ENCODE data around the gene ZNF467. TPM values are rescaled to one million over a fixed set of nuclear protein-coding genes. Genes with fewer than 3 reads are reported as not detected.

ZNF467 gene
- total RNA-seq, 1 experiment from 2014 or later: 3.5 TPM

DNA sequence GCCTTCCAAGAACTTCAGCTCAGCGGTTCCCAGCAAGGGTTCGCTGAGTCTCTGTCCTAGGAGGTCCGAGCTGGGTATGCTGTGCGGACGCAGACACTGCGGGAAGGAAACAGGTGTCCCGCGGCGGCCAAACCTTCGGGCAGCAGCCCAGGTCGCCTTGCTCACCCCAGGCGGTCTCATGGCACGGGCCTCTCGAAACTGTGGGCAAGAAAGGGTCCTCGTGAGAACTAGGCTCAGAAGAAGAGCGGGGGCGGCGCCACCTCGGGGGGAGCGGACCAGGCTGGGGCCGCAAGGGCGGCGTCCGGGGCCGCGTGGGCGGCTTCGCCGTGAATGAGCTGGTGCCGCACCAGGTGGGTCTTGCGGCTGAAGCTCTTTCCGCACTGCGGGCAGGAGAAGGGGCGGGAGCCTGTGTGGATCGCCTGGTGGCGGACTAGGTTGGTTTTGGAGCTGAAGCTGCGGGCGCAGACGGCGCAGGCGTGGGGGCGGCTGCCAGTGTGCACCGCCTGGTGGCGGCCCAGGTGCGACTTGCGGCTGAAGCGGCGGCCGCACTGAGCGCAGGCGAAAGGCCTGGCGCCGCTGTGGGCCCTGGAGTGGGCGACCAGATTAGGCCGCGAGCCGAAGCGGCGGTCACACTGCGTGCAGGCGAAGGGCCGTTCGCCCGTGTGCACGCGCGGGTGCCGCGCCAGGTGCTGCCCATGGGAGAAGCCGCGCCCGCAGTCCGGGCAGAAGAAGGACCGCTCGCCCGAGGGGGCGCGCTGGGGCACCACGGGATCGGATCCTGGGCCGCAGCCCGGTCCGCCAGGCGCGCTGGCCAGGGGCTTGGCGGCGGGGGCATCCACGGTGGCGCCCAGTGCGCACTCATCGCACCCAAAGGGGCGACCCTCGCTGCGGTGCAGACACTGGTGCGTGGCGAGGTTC, 8.6 kb downstream of the ZNF467 start:
- DNase-seq (ENCODE audit: low spot score): no peak
- Histone ChIP-seq H3K36me3 (ENCODE audit: insufficient read depth, low read length, poor library complexity, severe bottlenecking) (peaks cover 3% of the 10 kb centered on the region), H3K27ac (ENCODE audit: low read depth, low read length, poor library complexity, severe bottlenecking) (no peak overlapping the region), H3K4me1 (ENCODE audit: insufficient read depth, low read length, poor library complexity, severe bottlenecking) (no peaks in the 10 kb centered on the region), H3K27me3 (replicated peaks; ENCODE audit: insufficient read depth, low read depth, low read length, poor library complexity) (no peaks in the 10 kb centered on the region), H3K4me3 (ENCODE audit: low read depth, low read length, poor library complexity, severe bottlenecking) (no peak overlapping the region), H3K9me3 (ENCODE audit: low read depth, low read length, poor library complexity, severe bottlenecking) (no peaks in the 10 kb centered on the region)
- no TSS peak for BruUV-seq (replicated peaks)
- no peak for TF ChIP-seq EZH2 (IDR thresholded peaks at IDR 0.05; ENCODE audit: borderline replicate concordance, low read depth, low read length, poor library complexity, severe bottlenecking)
- TF ChIP-seq, protein P1, sequence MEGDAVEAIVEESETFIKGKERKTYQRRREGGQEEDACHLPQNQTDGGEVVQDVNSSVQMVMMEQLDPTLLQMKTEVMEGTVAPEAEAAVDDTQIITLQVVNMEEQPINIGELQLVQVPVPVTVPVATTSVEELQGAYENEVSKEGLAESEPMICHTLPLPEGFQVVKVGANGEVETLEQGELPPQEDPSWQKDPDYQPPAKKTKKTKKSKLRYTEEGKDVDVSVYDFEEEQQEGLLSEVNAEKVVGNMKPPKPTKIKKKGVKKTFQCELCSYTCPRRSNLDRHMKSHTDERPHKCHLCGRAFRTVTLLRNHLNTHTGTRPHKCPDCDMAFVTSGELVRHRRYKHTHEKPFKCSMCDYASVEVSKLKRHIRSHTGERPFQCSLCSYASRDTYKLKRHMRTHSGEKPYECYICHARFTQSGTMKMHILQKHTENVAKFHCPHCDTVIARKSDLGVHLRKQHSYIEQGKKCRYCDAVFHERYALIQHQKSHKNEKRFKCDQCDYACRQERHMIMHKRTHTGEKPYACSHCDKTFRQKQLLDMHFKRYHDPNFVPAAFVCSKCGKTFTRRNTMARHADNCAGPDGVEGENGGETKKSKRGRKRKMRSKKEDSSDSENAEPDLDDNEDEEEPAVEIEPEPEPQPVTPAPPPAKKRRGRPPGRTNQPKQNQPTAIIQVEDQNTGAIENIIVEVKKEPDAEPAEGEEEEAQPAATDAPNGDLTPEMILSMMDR (conservative IDR thresholded peaks at IDR 0.05; ENCODE audit: low read depth, low read length): no peak
- intact Hi-C loops (cut with micrococcal nuclease; ENCODE audit: unreplicated experiment): no loop called here
- ChIA-PET POLR2A (ENCODE audit: low non-redundant PET) (no interaction called here), CTCF (no interaction called here)

- no peak overlapping the region for H3K4me3 ChIP-seq (ENCODE audit: low read depth, low read length, poor library complexity, severe bottlenecking)
- H3K4me1 ChIP-seq (ENCODE audit: insufficient read depth, low read length, poor library complexity, severe bottlenecking): no peaks in the 10 kb centered on the region
- no peaks in the 10 kb centered on the region for H3K27me3 ChIP-seq (replicated peaks; ENCODE audit: insufficient read depth, low read depth, low read length, poor library complexity)
- ChIA-PET POLR2A (ENCODE audit: low non-redundant PET) (no interaction called here), CTCF (no interaction called here)
- intact Hi-C loops (cut with micrococcal nuclease; ENCODE audit: unreplicated experiment): no loop called here
- DNase-seq (ENCODE audit: low spot score): no peak
- no peaks in the 10 kb centered on the region for H3K9me3 ChIP-seq (ENCODE audit: low read depth, low read length, poor library complexity, severe bottlenecking)
- TF ChIP-seq, protein P1 (conservative IDR thresholded peaks at IDR 0.05; ENCODE audit: low read depth, low read length): no peak
- peaks cover under 1% of the 10 kb centered on the region for H3K36me3 ChIP-seq (ENCODE audit: insufficient read depth, low read length, poor library complexity, severe bottlenecking)
- no peak overlapping the region for H3K27ac ChIP-seq (ENCODE audit: low read depth, low read length, poor library complexity, severe bottlenecking)
- BruUV-seq (replicated peaks): no TSS peak
These were observed 9.7 kb downstream of the ZNF467 start for GRCh38 chr7:149763563-149764240.

- CTCF ChIA-PET: interaction anchor here (0.6 kb wide), 1 partner anchor 341 kb away, joined by 4 read pairs; no protein-coding TSS in a partner anchor
These were observed 10.8 kb downstream of the ZNF467 start for GRCh38 chr7:149762610-149763009.

More at GRCh38 chr7:149762610-149763009, 10.8 kb downstream of the ZNF467 start:
- intact Hi-C loops (cut with micrococcal nuclease; ENCODE audit: unreplicated experiment): no loop called here
- H3K36me3 ChIP-seq (ENCODE audit: insufficient read depth, low read length, poor library complexity, severe bottlenecking): no peaks in the 10 kb centered on the region
- H3K27me3 ChIP-seq (replicated peaks; ENCODE audit: insufficient read depth, low read depth, low read length, poor library complexity): no peaks in the 10 kb centered on the region
- no peak overlapping the region for H3K4me3 ChIP-seq (ENCODE audit: low read depth, low read length, poor library complexity, severe bottlenecking)
- no peaks in the 10 kb centered on the region for H3K9me3 ChIP-seq (ENCODE audit: low read depth, low read length, poor library complexity, severe bottlenecking)
- no peak for DNase-seq (ENCODE audit: low spot score)
- BruUV-seq (replicated peaks): no TSS peak
- no peak for TF ChIP-seq EZH2 (IDR thresholded peaks at IDR 0.05; ENCODE audit: borderline replicate concordance, low read depth, low read length, poor library complexity, severe bottlenecking)
- TF ChIP-seq, protein P1 (conservative IDR thresholded peaks at IDR 0.05; ENCODE audit: low read depth, low read length): no peak
- H3K27ac ChIP-seq (ENCODE audit: low read depth, low read length, poor library complexity, severe bottlenecking): no peak overlapping the region
- POLR2A ChIA-PET (ENCODE audit: low non-redundant PET): no interaction called here
- H3K4me1 ChIP-seq (ENCODE audit: insufficient read depth, low read length, poor library complexity, severe bottlenecking): no peaks in the 10 kb centered on the region
